ENCODE measurements around the gene AEBP2.
"Not testable (repeated sequence)": the region's sequence is repeated elsewhere in the genome, so short reads cannot be mapped to it uniquely, and the experiment has no call there.

GRCh38 chr12:19552441-19553097 lies 113.3 kb downstream of the AEBP2 start:
- not testable (repeated sequence) for TF ChIP-seq POLR2A, CTCF (IDR thresholded peaks at IDR 0.05)

Data from gastroesophageal sphincter (tissue), 3 donors.